HepG2 (cell line): Measurements from ENCODE around the gene KRTAP10-10. TPM values are rescaled to one million over a fixed set of nuclear protein-coding genes. Genes with fewer than 3 reads are reported as not detected.
"Not testable (repeated sequence)": the region's sequence is repeated elsewhere in the genome, so short reads cannot be mapped to it uniquely, and the experiment has no call there.

ENCODE experiments used
- ATAC-seq: fragments of 200-7000 bp; cut with Tn5 transposase; 3 replicates; pipeline ENCODE4 v1.9.1; 2020; ENCODE audit warnings: mild to moderate bottlenecking, moderate library complexity
- BruUV-seq: library from RNA; stranded (reverse); fragments of 400-500 nt; replicated peaks from 2 replicates; lab custom pipeline; 2021; lab: Mats Ljungman, UMichigan
- CTCF ChIA-PET: fragments of 300-600 bp; formaldehyde crosslinking; extraction: SDS; loops from one replicate; lab custom pipeline; 2021; ENCODE audit warnings: low total read pairs, inconsistent platforms, low intra/inter-chr PET ratio; lab: Yijun Ruan, JAX
- POLR2A ChIA-PET: fragments of 350-600 bp; sonication (Branson Sonifier 250); formaldehyde crosslinking; loops from one replicate; lab custom pipeline; 2020; ENCODE audit warnings: antibody characterized with exemption, inconsistent platforms; lab: Yijun Ruan, JAX
- DNase-seq: peaks from one replicate; pipeline ENCODE4 v3.0.0-alpha.2; 2015; ENCODE audit warnings: low spot score
- FAIRE-seq: peaks from 3 replicates; lab custom pipeline; 2011; peaks lifted over from hg19 to GRCh38; lab: Jason Lieb, UNC
- H2AFZ ChIP-seq: one replicate; pipeline ENCODE4 v1.6.1; 2011; ENCODE audit warnings: low read length, inconsistent platforms
- H3K27ac ChIP-seq: fragments of 300-600 bp; 3 replicates; pipeline ENCODE4 v1.8.0; 2011; ENCODE audit warnings: mixed run types, mild to moderate bottlenecking, mixed read lengths, low read length, inconsistent platforms; ENCODE audit not compliant: insufficient read depth; ENCODE audit errors: extremely low read length
- H3K27me3 ChIP-seq, 2 experiments: fragments of 200-600 bp in 1 of 2; 2 replicates in 1 of 2; 3 replicates in 1 of 2; pipeline versions ENCODE4 v1.6.0 to v1.8.0; 2011; ENCODE audit warnings: low read length in 2 of 2, mild to moderate bottlenecking in 2 of 2, moderate library complexity in 2 of 2, inconsistent platforms in 1 of 2; ENCODE audit not compliant: insufficient read depth in 2 of 2, control insufficient read depth in 1 of 2
- H3K36me3 ChIP-seq, 2 experiments: fragments of 200-600 bp in 1 of 2; replicated peaks in 1 of 2; 2 replicates in 1 of 2; 3 replicates in 1 of 2; pipeline versions ENCODE4 v1.5.1 to v1.8.0; 2011; ENCODE audit warnings: low read length in 2 of 2, inconsistent platforms in 1 of 2; ENCODE audit not compliant: insufficient read depth in 2 of 2, control insufficient read depth in 1 of 2
- H3K4me1 ChIP-seq: 2 replicates; pipeline ENCODE4 v1.5.1; 2012; ENCODE audit warnings: low read length, inconsistent platforms; ENCODE audit not compliant: insufficient read depth
- H3K4me2 ChIP-seq: 2 replicates; pipeline ENCODE4 v1.6.0; 2011; ENCODE audit warnings: low read depth, low read length, inconsistent platforms
- H3K4me3 ChIP-seq, 3 experiments: fragments of 200-600 bp in 1 of 3; sonication (generic), shearing (Covaris generic) in 1 of 3; replicated peaks in 1 of 3; 2 replicates each; pipeline ENCODE4 v1.5.1; 2011 to 2016; ENCODE audit warnings: low read length in 3 of 3, inconsistent platforms in 2 of 3, low read depth in 2 of 3, mild to moderate bottlenecking in 2 of 3, control low read depth in 1 of 3, mixed read lengths in 1 of 3; ENCODE audit not compliant: insufficient read depth in 1 of 3
- H3K79me2 ChIP-seq: one replicate; pipeline ENCODE4 v1.6.1; 2011; ENCODE audit warnings: low read length, inconsistent platforms; ENCODE audit not compliant: insufficient read depth
- H3K9ac ChIP-seq: 2 replicates; pipeline ENCODE4 v1.6.0; 2011; ENCODE audit warnings: mild to moderate bottlenecking, low read depth, low read length, inconsistent platforms; ENCODE audit not compliant: insufficient read depth
- H3K9me3 ChIP-seq: 2 replicates; pipeline ENCODE4 v1.5.1; 2012; ENCODE audit warnings: mild to moderate bottlenecking, low read length
- H4K20me1 ChIP-seq: 2 replicates; pipeline ENCODE4 v1.6.0; 2011; ENCODE audit warnings: inconsistent platforms, mild to moderate bottlenecking, low read length, moderate library complexity; ENCODE audit not compliant: insufficient read depth
- FOXA1 ChIP-seq, 2 experiments: fragments of 450-650 bp in 1 of 2; sonication (generic) in 1 of 2; formaldehyde crosslinking in 1 of 2; IDR thresholded peaks; 2 replicates each; pipeline versions ENCODE4 v1.4.0 to v1.6.1; 2016 to 2020; ENCODE audit warnings: missing genetic modification reagents in 1 of 2
- IRX3 ChIP-seq: sonication (generic); formaldehyde crosslinking; IDR thresholded peaks from 2 replicates; pipeline ENCODE4 v1.8.1; 2023; ENCODE audit warnings: mild to moderate bottlenecking, low read depth, missing genetic modification reagents, borderline replicate concordance
- KLF6 ChIP-seq: IDR thresholded peaks from 2 replicates; pipeline ENCODE4 v1.8.0; 2016; ENCODE audit warnings: missing biosample characterization, missing genetic modification reagents
- RFXAP ChIP-seq: sonication (generic); formaldehyde crosslinking; IDR thresholded peaks from 2 replicates; pipeline ENCODE4 v1.4.0; 2020; ENCODE audit warnings: missing genetic modification reagents, borderline replicate concordance
- YEATS2 ChIP-seq: sonication (generic); formaldehyde crosslinking; IDR thresholded peaks from 2 replicates; pipeline ENCODE4 v1.4.0; 2020; ENCODE audit warnings: missing genetic modification reagents, borderline replicate concordance
- YEATS4 ChIP-seq: sonication (generic); formaldehyde crosslinking; IDR thresholded peaks from 2 replicates; pipeline ENCODE4 v1.4.0; 2020; ENCODE audit warnings: missing genetic modification reagents, borderline replicate concordance
- ZFP36 ChIP-seq: fragments of 150-350 bp; IDR thresholded peaks from 2 replicates; pipeline ENCODE4 v1.6.1; 2018; ENCODE audit warnings: borderline replicate concordance, low read length, low read depth; ENCODE audit not compliant: partially characterized antibody
- ZNF121 ChIP-seq: sonication (generic); formaldehyde crosslinking; IDR thresholded peaks from 2 replicates; pipeline ENCODE4 v1.5.0; 2020; ENCODE audit warnings: mild to moderate bottlenecking, missing genetic modification reagents
- ZNF256 ChIP-seq: sonication (generic); formaldehyde crosslinking; conservative IDR thresholded peaks from 2 replicates; pipeline ENCODE4 v1.4.0; 2020; ENCODE audit warnings: missing genetic modification reagents
- ZNF468 ChIP-seq: sonication (generic); formaldehyde crosslinking; IDR thresholded peaks from 2 replicates; pipeline ENCODE4 v1.8.0; 2022; ENCODE audit warnings: mild to moderate bottlenecking, moderate library complexity, missing genetic modification reagents
- ZNF597 ChIP-seq: sonication (generic); formaldehyde crosslinking; IDR thresholded peaks from 2 replicates; pipeline ENCODE4 v1.5.0; 2020; ENCODE audit warnings: missing genetic modification reagents
- ZNF850 ChIP-seq: sonication (generic); formaldehyde crosslinking; conservative IDR thresholded peaks from 2 replicates; pipeline ENCODE4 v1.9.0; 2021; ENCODE audit warnings: mild to moderate bottlenecking, missing genetic modification reagents
- ZSCAN31 ChIP-seq: sonication (generic); formaldehyde crosslinking; IDR thresholded peaks from 2 replicates; pipeline ENCODE4 v1.5.0; 2020; ENCODE audit warnings: low read depth, mild to moderate bottlenecking, missing genetic modification reagents
- WGBS: methylation state at CpG from one replicate; pipeline ENCODE4 v1.1.6; 2017; ENCODE audit warnings: low lambda C conversion rate; 5-methylcytosine and 5-hydroxymethylcytosine counted together
- in situ Hi-C: cut with HindIII; loops from 2 replicates; pipeline ENCODE4 v1.10.0; 2017; ENCODE audit warnings: low pct_unique_long_range_greater_than_20kb; ENCODE audit not compliant: extremely low pct_ligation_motif_present
- intact Hi-C: fragments of 100-400 bp; cut with micrococcal nuclease; formaldehyde crosslinking; loops from one replicate; pipeline ENCODE4 v1.10.0; 2022; ENCODE audit not compliant: unreplicated experiment
- polyA plus RNA-seq, 8 experiments: library from polyadenylated mRNA; depleted of rRNA in 3 of 8; stranded (reverse) in 7 of 8; unstranded in 1 of 8; fragments of >200 nt; fragmentation: Illumina TruSeq in 4 of 8; extraction: Trizol in 4 of 8; gene quantifications; 2 replicates each; pipeline versions ENCODE4 v1.2.1 to v1.2.3, GENCODE V29; 2011 to 2016; ENCODE audit warnings: low read depth in 4 of 8, missing spikeins in 1 of 8, mixed read lengths in 1 of 8; ENCODE audit not compliant: insufficient read depth in 1 of 8
- total RNA-seq, 5 experiments: library from RNA; depleted of rRNA; stranded (reverse); fragments of >200 nt; fragmentation: Illumina TruSeq; extraction: Trizol; gene quantifications; 2 replicates each; pipeline ENCODE4 v1.2.3, GENCODE V29; 2016; ENCODE audit warnings: low read depth in 1 of 5
- TF ChIP-seq, protein P1 (sequence below): IDR thresholded peaks from 2 replicates; pipeline ENCODE4 v1.6.1; 2016; ENCODE audit warnings: low read depth, control low read depth
- TF ChIP-seq, protein P2 (sequence below): sonication (generic); formaldehyde crosslinking; IDR thresholded peaks from 2 replicates; pipeline ENCODE4 v1.4.0; 2020; ENCODE audit warnings: mild to moderate bottlenecking, missing genetic modification reagents

Gene KRTAP10-10
- total and polyA plus RNA-seq, 2 of the 13 experiments (the other 11 are each of a cell fraction or from before 2014, with no cell fraction given), result not detected

- 18% methylated on average over 2 of the region's 6 CpGs for WGBS
- H3K4me2 ChIP-seq, H3K36me3 ChIP-seq, CTCF ChIA-PET, H3K27ac ChIP-seq, POLR2A ChIA-PET, H3K79me2 ChIP-seq, BruUV-seq, H3K9me3 ChIP-seq, H3K4me1 ChIP-seq, H4K20me1 ChIP-seq, DNase-seq, FAIRE-seq, in situ Hi-C loops, H2AFZ ChIP-seq, H3K9ac ChIP-seq, ATAC-seq, intact Hi-C loops, H3K4me3 ChIP-seq: not testable (repeated sequence)
- H3K27me3 ChIP-seq, result peaks cover 1 to 32% of the 10 kb centered on the region in 2 experiments; a peak in 4 of 5 replicates
These were observed 47.9 kb downstream of the KRTAP10-10 start for GRCh38 chr21:44685050-44685449.

GRCh38 chr21:44686000-44686781 is 49.0 kb downstream of the KRTAP10-10 start:
- no peaks in the 10 kb centered on the region for H3K79me2 ChIP-seq
- POLR2A ChIA-PET, result no interaction called here
- H3K9ac ChIP-seq, result no peak overlapping the region
- ATAC-seq, result peak; percentile 55
- H3K9me3 ChIP-seq, result no peaks in the 10 kb centered on the region
- WGBS, result 33% methylated on average over 5 of the region's 14 CpGs
- DNase-seq, result no peak
- CTCF ChIA-PET, result no interaction called here
- H3K4me1 ChIP-seq, result no peaks in the 10 kb centered on the region
- in situ Hi-C loops, result no loop called here
- TF ChIP-seq ZSCAN31 (no peak), ZNF850 (CRISPR knock-in tag) (no peak), FOXA1 (IDR thresholded peaks at IDR 0.05) (no peak), FOXA1 (CRISPR knock-in tag; IDR thresholded peaks at IDR 0.05) (no peak), ZNF597 (CRISPR knock-in tag) (no peak), YEATS2 (CRISPR knock-in tag) (no peak), YEATS4 (CRISPR knock-in tag) (no peak), ZNF256 (CRISPR knock-in tag) (no peak), ZNF468 (CRISPR knock-in tag) (no peak), ZNF121 (no peak), IRX3 (CRISPR knock-in tag) (no peak), ZFP36 (no peak), RFXAP (CRISPR knock-in tag) (no peak), KLF6 (CRISPR knock-in tag) (no peak)
- TF ChIP-seq, protein P1, sequence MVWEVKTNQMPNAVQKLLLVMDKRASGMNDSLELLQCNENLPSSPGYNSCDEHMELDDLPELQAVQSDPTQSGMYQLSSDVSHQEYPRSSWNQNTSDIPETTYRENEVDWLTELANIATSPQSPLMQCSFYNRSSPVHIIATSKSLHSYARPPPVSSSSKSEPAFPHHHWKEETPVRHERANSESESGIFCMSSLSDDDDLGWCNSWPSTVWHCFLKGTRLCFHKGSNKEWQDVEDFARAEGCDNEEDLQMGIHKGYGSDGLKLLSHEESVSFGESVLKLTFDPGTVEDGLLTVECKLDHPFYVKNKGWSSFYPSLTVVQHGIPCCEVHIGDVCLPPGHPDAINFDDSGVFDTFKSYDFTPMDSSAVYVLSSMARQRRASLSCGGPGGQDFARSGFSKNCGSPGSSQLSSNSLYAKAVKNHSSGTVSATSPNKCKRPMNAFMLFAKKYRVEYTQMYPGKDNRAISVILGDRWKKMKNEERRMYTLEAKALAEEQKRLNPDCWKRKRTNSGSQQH (CRISPR knock-in tag), result no peak
- TF ChIP-seq, protein P2, sequence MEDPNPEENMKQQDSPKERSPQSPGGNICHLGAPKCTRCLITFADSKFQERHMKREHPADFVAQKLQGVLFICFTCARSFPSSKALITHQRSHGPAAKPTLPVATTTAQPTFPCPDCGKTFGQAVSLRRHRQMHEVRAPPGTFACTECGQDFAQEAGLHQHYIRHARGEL, result no peak
- no peak overlapping the region for H3K4me3 ChIP-seq
- H4K20me1 ChIP-seq, result no peaks in the 10 kb centered on the region
- intact Hi-C loops, result no loop called here
- H3K27ac ChIP-seq, result no peak overlapping the region
- peaks cover 1 to 32% of the 10 kb centered on the region in 2 experiments; a peak in 4 of 5 replicates for H3K27me3 ChIP-seq
- H2AFZ ChIP-seq, result no peak overlapping the region
- no peak overlapping the region for H3K4me2 ChIP-seq
- H3K36me3 ChIP-seq, result no peaks in the 10 kb centered on the region
- no TSS peak for BruUV-seq
- FAIRE-seq, result no peak
